IgD-negative memory B cell (primary cell): Measurements from ENCODE around the gene RTEL1. TPM values are rescaled to one million over a fixed set of nuclear protein-coding genes. Genes with fewer than 3 reads are reported as not detected.
"Not testable (repeated sequence)": the region's sequence is repeated elsewhere in the genome, so short reads cannot be mapped to it uniquely, and the experiment has no call there.

ENCODE experiments used
- H3K27ac Mint-ChIP-seq, 3 donors: one replicate each; pipeline ENCODE4 v1.8.0; 2020 to 2022; ENCODE audit warnings: mild to moderate bottlenecking in 3 of 3, mixed read lengths in 3 of 3, moderate library complexity in 1 of 3
- H3K27me3 Mint-ChIP-seq: one replicate; pipeline ENCODE4 v1.8.0; 2021; ENCODE audit warnings: mixed read lengths
- H3K36me3 Mint-ChIP-seq: one replicate; pipeline ENCODE4 v1.8.0; 2020; ENCODE audit warnings: mild to moderate bottlenecking, mixed read lengths
- H3K4me1 Mint-ChIP-seq, 3 donors: one replicate each; pipeline ENCODE4 v1.8.0; 2020 to 2022; ENCODE audit warnings: mixed read lengths in 3 of 3, mild to moderate bottlenecking in 1 of 3
- H3K4me3 Mint-ChIP-seq, 4 donors: one replicate each; pipeline ENCODE4 v1.8.0; 2020 to 2022; ENCODE audit warnings: mild to moderate bottlenecking in 4 of 4, mixed read lengths in 4 of 4, moderate library complexity in 3 of 4
- H3K9me3 Mint-ChIP-seq, 3 donors: one replicate each; pipeline ENCODE4 v1.8.0; 2020 to 2021; ENCODE audit warnings: mixed read lengths in 3 of 3, mild to moderate bottlenecking in 1 of 3
- polyA plus RNA-seq: library from polyadenylated mRNA; unstranded; fragments of 300-500 nt; fragmentation: Illumina TruSeq; gene quantifications from one replicate; pipeline ENCODE4 v1.2.3, GENCODE V29; 2021

Gene RTEL1, protein sequence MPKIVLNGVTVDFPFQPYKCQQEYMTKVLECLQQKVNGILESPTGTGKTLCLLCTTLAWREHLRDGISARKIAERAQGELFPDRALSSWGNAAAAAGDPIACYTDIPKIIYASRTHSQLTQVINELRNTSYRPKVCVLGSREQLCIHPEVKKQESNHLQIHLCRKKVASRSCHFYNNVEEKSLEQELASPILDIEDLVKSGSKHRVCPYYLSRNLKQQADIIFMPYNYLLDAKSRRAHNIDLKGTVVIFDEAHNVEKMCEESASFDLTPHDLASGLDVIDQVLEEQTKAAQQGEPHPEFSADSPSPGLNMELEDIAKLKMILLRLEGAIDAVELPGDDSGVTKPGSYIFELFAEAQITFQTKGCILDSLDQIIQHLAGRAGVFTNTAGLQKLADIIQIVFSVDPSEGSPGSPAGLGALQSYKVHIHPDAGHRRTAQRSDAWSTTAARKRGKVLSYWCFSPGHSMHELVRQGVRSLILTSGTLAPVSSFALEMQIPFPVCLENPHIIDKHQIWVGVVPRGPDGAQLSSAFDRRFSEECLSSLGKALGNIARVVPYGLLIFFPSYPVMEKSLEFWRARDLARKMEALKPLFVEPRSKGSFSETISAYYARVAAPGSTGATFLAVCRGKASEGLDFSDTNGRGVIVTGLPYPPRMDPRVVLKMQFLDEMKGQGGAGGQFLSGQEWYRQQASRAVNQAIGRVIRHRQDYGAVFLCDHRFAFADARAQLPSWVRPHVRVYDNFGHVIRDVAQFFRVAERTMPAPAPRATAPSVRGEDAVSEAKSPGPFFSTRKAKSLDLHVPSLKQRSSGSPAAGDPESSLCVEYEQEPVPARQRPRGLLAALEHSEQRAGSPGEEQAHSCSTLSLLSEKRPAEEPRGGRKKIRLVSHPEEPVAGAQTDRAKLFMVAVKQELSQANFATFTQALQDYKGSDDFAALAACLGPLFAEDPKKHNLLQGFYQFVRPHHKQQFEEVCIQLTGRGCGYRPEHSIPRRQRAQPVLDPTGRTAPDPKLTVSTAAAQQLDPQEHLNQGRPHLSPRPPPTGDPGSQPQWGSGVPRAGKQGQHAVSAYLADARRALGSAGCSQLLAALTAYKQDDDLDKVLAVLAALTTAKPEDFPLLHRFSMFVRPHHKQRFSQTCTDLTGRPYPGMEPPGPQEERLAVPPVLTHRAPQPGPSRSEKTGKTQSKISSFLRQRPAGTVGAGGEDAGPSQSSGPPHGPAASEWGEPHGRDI (N-terminal part only)
- 2.6 TPM for polyA plus RNA-seq

DNA sequence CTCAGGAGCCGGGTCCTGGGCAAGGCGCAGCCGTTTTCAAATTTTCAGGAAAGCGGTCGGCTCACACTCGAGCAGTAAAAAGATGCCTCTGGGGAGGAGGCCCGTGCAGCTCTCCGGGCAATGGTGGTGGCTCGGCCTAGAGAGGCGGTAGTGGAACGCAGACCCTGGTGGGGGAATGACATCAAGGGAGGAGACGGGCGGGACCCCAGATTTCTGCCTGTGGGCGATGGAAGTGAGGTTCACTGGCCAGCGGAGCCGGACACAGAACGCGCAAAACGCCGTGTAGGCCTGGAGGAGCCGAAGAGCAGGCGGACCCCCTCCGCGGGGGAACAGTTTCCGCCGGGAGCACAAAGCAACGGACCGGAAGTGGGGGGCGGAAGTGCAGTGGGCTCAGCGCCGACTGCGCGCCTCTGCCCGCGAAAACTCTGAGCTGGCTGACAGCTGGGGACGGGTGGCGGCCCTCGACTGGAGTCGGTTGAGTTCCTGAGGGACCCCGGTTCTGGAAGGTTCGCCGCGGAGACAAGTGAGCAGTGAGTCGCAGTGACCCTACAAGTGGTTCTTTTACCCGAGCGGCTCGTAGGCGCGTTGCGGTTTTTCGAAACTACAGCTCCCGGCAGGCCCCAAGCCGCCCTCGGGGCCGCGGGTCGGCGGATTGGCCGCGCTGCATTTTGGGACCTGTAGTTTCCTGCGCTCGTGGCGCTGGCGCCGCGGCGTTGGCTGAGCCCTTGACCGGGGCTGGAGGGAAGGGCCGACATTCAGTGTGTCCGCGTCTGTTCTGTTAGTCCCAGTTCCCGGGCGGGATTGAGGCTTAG lies at the start of gene RTEL1:
Gene RTEL1, plus strand, starts transcription at position 376 of the 812 bp plus-strand sequence. CDS start 1,091 bp downstream, outside the sequence.
- peak within 1 kb of the TSS; percentile 95 to 98 (median 97) for H3K4me3 Mint-ChIP-seq
- H3K4me1 Mint-ChIP-seq = peaks cover 8 to 20% (median 9%) of the 10 kb centered on the region in 3 donors
- peaks cover 3% of the 10 kb centered on the region for H3K27me3 Mint-ChIP-seq
- H3K27ac Mint-ChIP-seq = peak within 1 kb of the TSS; percentile 93 to 97 (median 94)
- H3K9me3 Mint-ChIP-seq = no peaks in the 10 kb centered on the region
- peaks cover 3% of the 10 kb centered on the region for H3K36me3 Mint-ChIP-seq

DNA sequence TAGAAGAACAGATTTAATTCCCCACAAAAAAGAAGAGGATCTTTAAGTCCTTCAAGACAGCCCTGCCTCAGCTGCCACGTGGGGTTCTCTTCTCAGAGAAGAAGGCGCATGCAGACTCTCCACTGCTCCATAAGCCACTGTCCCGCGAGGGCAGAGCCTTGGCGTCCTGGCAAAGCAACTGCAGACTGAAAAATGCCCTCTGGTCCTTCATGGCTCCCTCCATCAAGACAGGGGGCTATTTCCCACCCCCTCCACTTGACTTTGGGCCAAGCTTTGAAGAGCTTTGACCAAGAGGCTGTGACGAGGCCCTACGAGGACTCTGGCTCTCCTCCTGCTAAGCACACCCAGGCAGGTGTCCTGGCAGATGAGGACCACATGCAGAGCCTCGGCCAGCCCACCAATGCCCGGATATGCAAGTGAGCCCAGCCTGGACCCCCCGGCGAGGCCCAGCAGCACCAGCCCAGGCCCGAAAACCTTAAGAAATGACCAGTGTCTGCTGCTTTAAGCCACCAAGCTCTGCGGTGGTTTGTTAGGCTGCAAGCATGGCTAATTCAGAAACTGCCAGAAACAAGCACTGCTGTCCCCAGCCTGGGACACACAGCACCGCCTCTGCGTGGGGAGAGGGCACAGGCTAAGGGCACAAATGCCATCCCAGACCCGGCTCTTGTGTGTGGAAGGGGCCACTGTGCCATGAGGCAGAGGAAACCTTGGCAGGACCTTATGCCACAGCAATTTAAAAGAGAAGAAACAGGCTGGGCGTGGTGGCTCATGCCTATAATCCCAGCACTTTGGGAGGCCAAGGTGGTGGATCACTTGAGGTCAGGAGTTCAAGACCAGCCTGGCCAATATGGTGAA lies 47.3 kb upstream of the RTEL1 start:
- peak overlapping the region in 1 of 3 donors; percentile 31 for H3K27ac Mint-ChIP-seq

DNA sequence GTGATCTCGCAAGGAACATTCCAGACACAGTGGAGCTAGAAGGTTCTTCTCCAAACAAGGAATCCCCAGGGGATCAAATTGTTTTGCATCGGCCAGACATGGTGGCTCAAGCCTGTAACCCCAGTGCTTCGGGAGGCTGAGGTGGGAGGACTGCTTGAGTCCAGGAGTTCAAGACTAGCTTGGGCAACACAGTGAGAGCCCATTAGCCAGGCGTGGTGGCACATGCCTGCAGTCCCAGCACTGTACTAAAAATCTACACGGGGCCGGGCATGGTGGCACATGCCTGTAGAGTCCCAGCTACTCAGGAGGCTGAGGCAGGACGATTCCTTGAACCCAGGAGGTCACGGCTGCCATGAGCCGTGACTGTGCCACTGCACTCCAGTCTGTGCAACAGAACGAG lies 46.5 kb upstream of the RTEL1 start:
- Mint-ChIP-seq H3K36me3 (peaks cover 4% of the 10 kb centered on the region), H3K27ac (no peak overlapping the region), H3K4me3 (no peak overlapping the region), H3K4me1 (peaks cover 0 to 2% (median 2%) of the 10 kb centered on the region in 3 donors), H3K27me3 (no peaks in the 10 kb centered on the region), H3K9me3 (peaks cover 0 to 1% (median 0%) of the 10 kb centered on the region in 3 donors)

More for the DNA sequence above, 47.3 kb upstream of the RTEL1 start:
- Mint-ChIP-seq H3K9me3 (peaks cover 0 to 1% (median 0%) of the 10 kb centered on the region in 3 donors), H3K4me1 (peaks cover 0 to 4% (median 2%) of the 10 kb centered on the region in 3 donors), H3K4me3 (peak overlapping the region in 1 of 4 donors; percentile 9), H3K27me3 (no peaks in the 10 kb centered on the region), H3K36me3 (peaks cover 4% of the 10 kb centered on the region)

DNA sequence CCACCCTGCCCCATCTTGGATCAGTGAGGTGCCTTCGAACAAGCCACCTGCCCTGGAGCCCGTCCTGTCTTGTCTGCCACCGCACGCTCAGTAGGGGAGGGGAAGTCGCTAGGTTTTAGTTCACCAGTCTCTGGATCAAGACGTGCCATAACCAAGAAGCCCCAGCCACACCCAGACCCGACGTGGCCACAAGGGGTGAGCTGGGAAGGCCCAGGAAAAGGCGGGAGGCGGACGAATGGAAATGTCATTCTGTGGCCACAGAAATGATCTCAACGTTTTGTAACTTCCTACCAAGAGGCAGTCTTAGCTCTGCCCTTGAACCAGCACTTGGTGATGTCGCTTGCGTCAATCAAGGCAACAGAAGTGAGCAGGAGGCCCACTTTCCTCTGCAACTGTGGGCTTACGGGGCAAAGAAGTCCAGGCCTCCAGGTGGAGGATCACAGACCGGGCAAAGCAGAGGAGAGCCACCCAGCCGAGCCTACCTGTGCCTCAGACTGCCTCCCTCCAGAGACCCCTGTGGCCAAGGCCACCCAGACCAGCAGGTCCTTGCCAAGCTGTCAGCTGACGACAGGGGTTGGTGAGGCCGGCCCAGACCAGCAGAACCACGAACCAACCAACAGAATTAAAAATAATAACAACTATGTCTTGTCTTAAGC lies 45.7 kb upstream of the RTEL1 start:
- Mint-ChIP-seq H3K27ac (peak overlapping the region in 1 of 3 donors; percentile 4), H3K4me1 (peaks cover 0 to 7% (median 5%) of the 10 kb centered on the region in 3 donors), H3K4me3 (no peak overlapping the region), H3K36me3 (peaks cover 4% of the 10 kb centered on the region), H3K27me3 (no peaks in the 10 kb centered on the region), H3K9me3 (peaks cover 0 to 1% (median 0%) of the 10 kb centered on the region in 3 donors)

DNA sequence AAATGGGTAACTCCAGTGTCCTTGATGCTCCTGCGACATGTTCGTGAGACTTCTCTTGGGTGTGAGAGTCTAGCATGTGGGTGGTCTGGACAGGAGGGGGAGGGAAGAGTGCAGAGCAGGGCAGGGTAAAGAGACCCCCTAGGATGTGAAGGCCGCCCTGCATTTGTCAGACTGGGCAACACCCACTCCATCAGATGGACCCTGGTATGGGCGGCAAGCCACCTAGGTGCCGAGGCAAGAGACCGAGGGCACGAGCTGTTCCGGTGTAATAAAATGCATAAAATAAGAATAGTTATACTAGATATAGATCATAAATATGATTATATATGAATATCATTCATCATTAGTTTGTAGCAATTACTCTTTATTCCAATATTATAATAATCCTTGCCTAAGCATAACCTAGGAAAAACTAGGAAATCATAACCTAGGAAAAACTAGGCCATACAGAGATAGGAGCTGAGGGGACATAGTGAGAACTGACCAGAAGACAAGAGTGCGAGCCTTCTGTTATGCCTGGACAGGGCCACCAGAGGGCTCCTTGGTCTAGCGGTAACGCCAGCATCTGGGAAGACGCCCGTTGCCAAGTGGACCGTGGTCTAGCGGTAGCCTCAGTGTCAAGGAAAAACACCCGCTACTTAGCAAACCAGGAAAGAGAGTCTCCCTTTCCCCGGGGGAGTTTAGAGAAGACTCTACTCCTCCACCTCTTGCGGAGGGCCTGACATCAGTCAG lies 44.1 kb upstream of the RTEL1 start:
- H3K4me1 Mint-ChIP-seq, H3K36me3 Mint-ChIP-seq, H3K9me3 Mint-ChIP-seq, H3K4me3 Mint-ChIP-seq, H3K27me3 Mint-ChIP-seq: not testable (repeated sequence)
- peak overlapping the region in 1 of 3 donors; percentile 93 for H3K27ac Mint-ChIP-seq

DNA sequence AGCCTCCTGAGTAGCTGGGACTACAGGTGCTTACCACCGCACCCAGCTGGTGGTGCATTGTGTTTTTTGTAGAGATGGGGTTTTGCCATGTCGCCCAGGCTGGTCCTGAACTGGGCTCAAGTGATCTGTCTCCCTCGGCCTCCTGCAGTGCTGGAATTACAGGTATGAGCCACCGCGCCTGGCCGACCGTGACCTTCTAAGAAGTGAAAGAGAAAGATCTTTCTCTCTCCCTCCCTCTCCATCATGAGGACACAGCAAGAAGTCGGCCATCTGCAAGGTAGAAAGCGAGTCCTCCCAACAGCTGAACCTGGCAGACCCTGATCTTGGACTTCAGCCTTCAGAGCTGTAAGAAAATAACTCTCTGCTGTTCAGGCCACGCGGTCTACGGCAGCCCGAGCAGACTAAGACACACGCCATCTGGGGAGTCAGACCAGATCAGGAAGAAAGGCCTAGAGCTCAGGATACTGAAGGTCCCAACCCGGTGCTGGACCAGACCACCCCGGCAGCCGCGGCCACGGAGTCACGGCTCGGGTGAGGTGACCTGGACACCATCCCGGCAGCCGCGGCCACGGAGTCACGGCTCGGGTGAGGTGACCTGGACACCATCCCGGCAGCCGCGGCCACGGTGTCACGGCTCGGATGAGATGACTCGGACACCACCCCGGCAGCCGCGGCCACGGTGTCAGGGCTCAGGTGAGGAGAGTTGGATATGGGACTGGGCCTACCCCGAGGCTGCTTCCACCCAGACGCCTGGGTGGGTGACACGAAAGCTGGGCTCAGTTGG lies 40.8 kb upstream of the RTEL1 start:
- Mint-ChIP-seq H3K27me3 (no peaks in the 10 kb centered on the region), H3K9me3 (peaks cover 0 to 1% (median 0%) of the 10 kb centered on the region in 3 donors), H3K36me3 (peaks cover 4% of the 10 kb centered on the region), H3K4me1 (peaks cover 2 to 10% (median 7%) of the 10 kb centered on the region in 3 donors), H3K27ac (peak overlapping the region in 2 of 3 donors; percentile 46 to 62), H3K4me3 (peak overlapping the region in 1 of 4 donors; percentile 25)

DNA sequence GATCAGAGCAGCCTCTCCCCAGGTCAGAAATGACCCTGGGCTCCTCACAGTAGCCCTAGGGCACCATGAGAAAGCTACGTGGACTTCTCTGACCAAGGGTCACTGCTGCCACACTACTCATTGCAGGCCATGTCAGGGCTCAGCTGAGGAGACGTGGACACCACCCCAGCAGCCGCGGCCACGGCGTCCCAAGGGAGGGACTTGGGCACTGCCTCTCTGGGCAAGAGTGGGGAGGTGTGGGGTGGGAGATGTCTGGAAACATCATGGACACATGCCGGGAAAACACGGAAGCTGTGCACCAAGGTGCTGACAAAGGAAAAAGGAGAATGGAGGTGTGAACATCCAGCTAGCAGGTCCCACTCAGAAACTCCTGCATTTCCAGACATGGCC lies 40.2 kb upstream of the RTEL1 start:
- peaks cover 0 to 1% (median 0%) of the 10 kb centered on the region in 3 donors for H3K9me3 Mint-ChIP-seq
- H3K4me3 Mint-ChIP-seq = peak overlapping the region in 1 of 4 donors; percentile 51
- no peak overlapping the region for H3K27ac Mint-ChIP-seq
- H3K36me3 Mint-ChIP-seq = peaks cover 4% of the 10 kb centered on the region
- H3K27me3 Mint-ChIP-seq = no peaks in the 10 kb centered on the region
- peaks cover 8 to 12% (median 10%) of the 10 kb centered on the region in 3 donors for H3K4me1 Mint-ChIP-seq

DNA sequence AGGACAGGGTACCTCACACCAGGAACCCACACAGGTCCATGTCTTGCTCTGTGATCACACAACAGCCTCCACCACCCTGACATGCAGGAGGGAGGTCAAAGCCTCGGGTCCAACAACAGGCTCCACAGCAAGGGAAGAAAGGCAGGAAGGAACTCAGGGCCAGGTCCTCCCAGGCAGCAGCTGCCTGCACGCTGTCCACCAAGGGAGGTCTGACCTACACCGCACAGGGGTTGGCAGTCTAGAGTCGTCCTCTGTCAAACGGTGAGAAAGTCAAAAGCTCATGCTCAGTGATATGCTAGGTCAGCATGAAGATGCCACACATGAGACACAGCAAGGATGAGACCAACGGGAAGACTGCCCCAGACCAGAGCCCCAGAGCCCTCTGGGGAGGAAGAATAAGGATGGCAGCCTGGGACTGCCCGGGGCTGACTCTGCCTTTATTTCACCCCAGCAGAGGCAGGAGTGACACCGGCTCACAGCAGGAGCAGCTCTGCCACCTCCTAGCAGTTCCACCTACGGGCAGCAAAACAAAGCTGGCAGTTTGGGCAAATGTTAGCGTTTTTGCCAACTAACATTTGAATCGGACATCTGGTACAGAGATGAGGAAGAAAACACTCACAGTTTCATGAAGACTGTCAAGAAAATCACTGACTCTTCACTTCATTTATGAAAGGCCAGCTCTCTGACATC lies 39.7 kb upstream of the RTEL1 start:
- H3K27me3 Mint-ChIP-seq = no peaks in the 10 kb centered on the region
- H3K36me3 Mint-ChIP-seq = peaks cover 4% of the 10 kb centered on the region
- H3K4me1 Mint-ChIP-seq = peaks cover 8 to 12% (median 8%) of the 10 kb centered on the region in 3 donors
- H3K27ac Mint-ChIP-seq = peak overlapping the region in 1 of 3 donors; percentile 75
- peak overlapping the region in 2 of 4 donors; percentile 38 to 51 for H3K4me3 Mint-ChIP-seq
- peaks cover 0 to 1% (median 0%) of the 10 kb centered on the region in 3 donors for H3K9me3 Mint-ChIP-seq

DNA sequence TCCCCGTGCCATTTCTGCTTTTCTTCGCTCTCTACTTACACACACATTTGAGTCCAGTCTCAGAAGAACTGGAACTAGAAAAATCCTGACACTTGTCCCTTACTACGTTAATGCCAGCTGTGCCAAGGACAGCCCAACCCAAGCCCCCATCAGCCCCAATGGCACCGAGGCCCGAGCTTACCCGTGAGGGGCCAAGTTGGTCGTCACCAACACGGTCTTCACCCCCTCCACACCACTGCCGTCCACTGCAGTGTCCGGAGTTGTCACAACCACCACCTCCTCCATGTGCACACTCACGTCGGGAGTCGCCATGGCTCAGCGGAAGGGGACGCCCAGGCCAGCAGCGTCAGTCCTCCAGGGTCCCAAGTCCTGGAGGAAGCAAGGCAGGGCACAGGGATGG lies 39.0 kb upstream of the RTEL1 start:
- Mint-ChIP-seq H3K4me1 (peaks cover 8 to 12% (median 8%) of the 10 kb centered on the region in 3 donors), H3K9me3 (peaks cover 0 to 1% (median 0%) of the 10 kb centered on the region in 3 donors), H3K36me3 (peaks cover 3% of the 10 kb centered on the region), H3K27me3 (no peaks in the 10 kb centered on the region), H3K27ac (peak overlapping the region in 1 of 3 donors; percentile 35), H3K4me3 (peak overlapping the region in 1 of 4 donors; percentile 33)

DNA sequence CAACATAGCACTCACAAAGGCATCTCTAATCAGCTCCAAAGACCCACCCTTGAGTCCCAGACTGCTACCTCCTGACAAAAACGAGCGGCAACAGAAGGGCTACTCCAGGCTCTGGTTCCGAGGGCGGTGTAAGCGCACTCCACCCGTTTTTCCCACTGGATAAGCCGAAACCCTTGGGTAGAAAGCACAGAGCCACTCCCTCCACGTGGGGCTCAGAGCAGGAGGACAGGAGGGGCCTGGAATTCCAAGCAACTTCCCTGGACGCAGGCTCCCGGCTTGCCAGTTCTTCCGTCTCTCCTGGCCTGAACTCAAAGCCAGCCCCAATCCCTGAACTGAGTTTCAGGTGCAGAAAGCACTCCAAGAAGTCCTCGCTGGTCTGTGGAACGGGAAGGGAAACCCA lies 38.6 kb upstream of the RTEL1 start:
- peaks cover 3% of the 10 kb centered on the region for H3K36me3 Mint-ChIP-seq
- H3K27ac Mint-ChIP-seq = peak overlapping the region in 2 of 3 donors; percentile 5 to 35
- peaks cover 0 to 1% (median 0%) of the 10 kb centered on the region in 3 donors for H3K9me3 Mint-ChIP-seq

DNA sequence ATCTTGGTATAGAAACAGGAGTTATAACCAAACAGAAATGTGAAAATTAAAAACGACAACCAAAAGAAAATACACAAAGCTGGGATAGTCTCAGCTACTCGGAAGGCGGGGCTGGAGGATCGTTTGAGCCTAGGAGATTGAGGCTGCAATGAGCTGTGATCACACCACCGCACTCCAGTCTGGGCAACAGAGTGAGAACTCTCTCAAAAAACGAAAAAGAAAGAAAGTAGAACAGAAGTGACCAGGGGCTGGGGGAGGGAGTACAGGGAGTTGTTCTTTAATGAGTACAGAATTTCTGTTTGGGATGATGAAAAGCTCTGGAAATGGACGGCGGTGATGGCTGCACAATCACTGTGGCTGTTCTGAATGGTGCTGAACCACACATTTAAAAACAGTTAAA lies 37.1 kb upstream of the RTEL1 start:
- H3K4me1 Mint-ChIP-seq = peaks cover 13 to 16% (median 15%) of the 10 kb centered on the region in 3 donors
- H3K4me3 Mint-ChIP-seq = peak overlapping the region in 1 of 4 donors; percentile 81
- no peaks in the 10 kb centered on the region for H3K9me3 Mint-ChIP-seq
- H3K36me3 Mint-ChIP-seq = no peaks in the 10 kb centered on the region
- H3K27ac Mint-ChIP-seq = no peak overlapping the region
- no peaks in the 10 kb centered on the region for H3K27me3 Mint-ChIP-seq

More for the DNA sequence above, 38.6 kb upstream of the RTEL1 start:
- Mint-ChIP-seq H3K4me1 (peaks cover 8 to 12% (median 10%) of the 10 kb centered on the region in 3 donors), H3K27me3 (no peaks in the 10 kb centered on the region), H3K4me3 (no peak overlapping the region)
